H9 (cell line): ENCODE measurements around the gene PAK5. TPM values are rescaled to one million over a fixed set of nuclear protein-coding genes. Genes with fewer than 3 reads are reported as not detected.

Experiments used
- DNase-seq: peaks from one replicate; pipeline ENCODE4 v3.0.0-alpha.2; 2017
- H2AFZ ChIP-seq: one replicate; pipeline ENCODE4 v1.6.1; 2013; ENCODE audit warnings: mild to moderate bottlenecking, low read length, control low read depth, moderate library complexity
- H2AK5ac ChIP-seq: 2 replicates; pipeline ENCODE4 v1.6.1; 2013; ENCODE audit warnings: low read length, control low read depth, mixed read lengths; ENCODE audit not compliant: insufficient read length
- H2BK120ac ChIP-seq: one replicate; pipeline ENCODE4 v1.6.1; 2013; ENCODE audit warnings: low read depth, mild to moderate bottlenecking, low read length, control low read depth, inconsistent platforms; ENCODE audit not compliant: poor library complexity, severe bottlenecking
- H2BK12ac ChIP-seq: 2 replicates; pipeline ENCODE4 v1.6.1; 2013; ENCODE audit warnings: low read length, control low read depth, mixed read lengths, low read depth; ENCODE audit not compliant: insufficient read length
- H2BK15ac ChIP-seq: 2 replicates; pipeline ENCODE4 v1.6.1; 2013; ENCODE audit warnings: low read depth, low read length, control low read depth
- H2BK20ac ChIP-seq: one replicate; pipeline ENCODE4 v1.6.1; 2013; ENCODE audit warnings: low read depth, mild to moderate bottlenecking, low read length, control low read depth, inconsistent platforms; ENCODE audit not compliant: poor library complexity, severe bottlenecking
- H2BK5ac ChIP-seq: 2 replicates; pipeline ENCODE4 v1.6.1; 2013; ENCODE audit warnings: low read length, control low read depth, mixed read lengths; ENCODE audit not compliant: insufficient read length
- H3K14ac ChIP-seq: 2 replicates; pipeline ENCODE4 v1.6.1; 2013; ENCODE audit warnings: low read length, control low read depth; ENCODE audit not compliant: insufficient read depth
- H3K18ac ChIP-seq: 2 replicates; pipeline ENCODE4 v1.6.1; 2013; ENCODE audit warnings: low read depth, mild to moderate bottlenecking, mixed read lengths, low read length, control low read depth; ENCODE audit not compliant: insufficient read length
- H3K23ac ChIP-seq: 2 replicates; pipeline ENCODE4 v1.6.1; 2013; ENCODE audit warnings: low read length, control low read depth, mixed read lengths, low read depth; ENCODE audit not compliant: insufficient read length
- H3K23me2 ChIP-seq: 2 replicates; pipeline ENCODE4 v1.6.1; 2013; ENCODE audit warnings: low read depth, mild to moderate bottlenecking, mixed read lengths, low read length, control low read depth; ENCODE audit not compliant: insufficient read length, poor library complexity, severe bottlenecking
- H3K27ac ChIP-seq: 2 replicates; pipeline ENCODE4 v1.5.1; 2013; ENCODE audit warnings: low read length, control low read depth, mixed read lengths, low read depth; ENCODE audit not compliant: insufficient read length
- H3K27me3 ChIP-seq: 2 replicates; pipeline ENCODE4 v1.6.1; 2013; ENCODE audit warnings: low read length, control low read depth, inconsistent platforms; ENCODE audit not compliant: insufficient read depth
- H3K4ac ChIP-seq: 2 replicates; pipeline ENCODE4 v1.6.1; 2013; ENCODE audit warnings: low read depth, mild to moderate bottlenecking, control low read depth, inconsistent platforms, low read length, moderate library complexity
- H3K4me1 ChIP-seq: 2 replicates; pipeline ENCODE4 v1.6.1; 2013; ENCODE audit warnings: low read length, control low read depth, inconsistent platforms; ENCODE audit not compliant: insufficient read depth
- H3K4me2 ChIP-seq: 2 replicates; pipeline ENCODE4 v1.6.1; 2013; ENCODE audit warnings: low read length, control low read depth, mixed read lengths; ENCODE audit not compliant: insufficient read length, insufficient read depth
- H3K56ac ChIP-seq: 2 replicates; pipeline ENCODE4 v1.6.1; 2013; ENCODE audit warnings: low read depth, mild to moderate bottlenecking, mixed read lengths, low read length, control low read depth; ENCODE audit not compliant: insufficient read length
- H3K79me1 ChIP-seq: 2 replicates; pipeline ENCODE4 v1.6.1; 2013; ENCODE audit warnings: low read depth, mild to moderate bottlenecking, moderate library complexity, low read length, control low read depth, inconsistent platforms; ENCODE audit not compliant: insufficient read depth, poor library complexity, severe bottlenecking
- H3K79me2 ChIP-seq: 2 replicates; pipeline ENCODE4 v1.6.1; 2013; ENCODE audit warnings: low read length, control low read depth, inconsistent platforms; ENCODE audit not compliant: insufficient read depth
- H3K9ac ChIP-seq: 2 replicates; pipeline ENCODE4 v1.6.1; 2013; ENCODE audit warnings: low read length, control low read depth, mixed read lengths; ENCODE audit not compliant: insufficient read length; ENCODE audit errors: extremely low read depth
- H3K9me3 ChIP-seq: one replicate; pipeline ENCODE4 v1.6.1; 2013; ENCODE audit warnings: low read depth, low read length, inconsistent platforms; ENCODE audit not compliant: control insufficient read depth
- H3T11ph ChIP-seq: one replicate; pipeline ENCODE4 v1.6.1; 2013; ENCODE audit warnings: mild to moderate bottlenecking, low read length, control low read depth, inconsistent platforms
- H4K20me1 ChIP-seq: one replicate; pipeline ENCODE4 v1.6.1; 2013; ENCODE audit not compliant: control insufficient read depth, insufficient read length, insufficient read depth
- H4K5ac ChIP-seq: 2 replicates; pipeline ENCODE4 v1.6.1; 2013; ENCODE audit warnings: low read depth, mild to moderate bottlenecking, mixed read lengths, low read length, control low read depth; ENCODE audit not compliant: insufficient read length
- H4K8ac ChIP-seq: replicated peaks from 2 replicates; pipeline ENCODE4 v1.6.1; 2013; ENCODE audit warnings: low read length, control low read depth, mixed read lengths, low read depth; ENCODE audit not compliant: insufficient read length
- H4K91ac ChIP-seq: 2 replicates; pipeline ENCODE4 v1.6.1; 2013; ENCODE audit warnings: low read depth, mild to moderate bottlenecking, moderate library complexity, mixed read lengths, low read length, control low read depth; ENCODE audit not compliant: insufficient read length
- H3K27ac Mint-ChIP-seq, 3 experiments: 2 replicates in 2 of 3; 3 replicates in 1 of 3; pipeline ENCODE4 v1.8.0; 2020 to 2021; ENCODE audit warnings: mixed read lengths in 3 of 3, mild to moderate bottlenecking in 1 of 3, moderate library complexity in 1 of 3
- H3K27me3 Mint-ChIP-seq: 2 replicates; pipeline ENCODE4 v1.8.0; 2021; ENCODE audit warnings: low read depth, mild to moderate bottlenecking, moderate library complexity, mixed read lengths
- H3K36me3 Mint-ChIP-seq, 3 experiments: 2 replicates in 2 of 3; 3 replicates in 1 of 3; pipeline ENCODE4 v1.8.0; 2020 to 2021; ENCODE audit warnings: low read depth in 3 of 3, mixed read lengths in 3 of 3; ENCODE audit not compliant: insufficient read depth in 1 of 3
- H3K4me1 Mint-ChIP-seq, 2 experiments: 2 replicates each; pipeline ENCODE4 v1.8.0; 2020; ENCODE audit warnings: mixed read lengths in 2 of 2
- H3K4me3 Mint-ChIP-seq, 2 experiments: 2 replicates in 1 of 2; 3 replicates in 1 of 2; pipeline ENCODE4 v1.8.0; 2020 to 2021; ENCODE audit warnings: mild to moderate bottlenecking in 2 of 2, mixed read lengths in 2 of 2, moderate library complexity in 1 of 2
- H3K9me3 Mint-ChIP-seq, 2 experiments: 2 replicates in 1 of 2; 3 replicates in 1 of 2; pipeline ENCODE4 v1.8.0; 2020; ENCODE audit warnings: mild to moderate bottlenecking in 2 of 2, mixed read lengths in 2 of 2, moderate library complexity in 1 of 2
- CTCF ChIP-seq: fragments of 200-600 bp; sonication (generic); conservative IDR thresholded peaks from 3 replicates; pipeline ENCODE4 v1.8.0; 2021; ENCODE audit warnings: antibody characterized with exemption, mild to moderate bottlenecking
- total RNA-seq: library from RNA; stranded (reverse); gene quantifications from 2 replicates; pipeline ENCODE4 v1.2.1, GENCODE V29; 2021

PAK5 gene
- total RNA-seq, 1 experiment from 2014 or later, result 0.20 TPM

GRCh38 chr20:9583151-9583550 is 255.7 kb downstream of the PAK5 start:
- Mint-ChIP-seq H3K27me3 (peaks cover 6% of the 10 kb centered on the region), H3K36me3 (no peaks in the 10 kb centered on the region), H3K4me1 (peaks cover 0 to 3% of the 10 kb centered on the region in 2 experiments; a peak in 2 of 4 replicates), H3K9me3 (no peaks in the 10 kb centered on the region), H3K27ac (no peak overlapping the region), H3K4me3 (no peak overlapping the region)
- H2BK5ac ChIP-seq, result no peak overlapping the region
- no peak overlapping the region for H3K9ac ChIP-seq
- H3K18ac ChIP-seq, result no peak overlapping the region
- TF ChIP-seq CTCF, result no peak
- no peaks in the 10 kb centered on the region for H3K4me1 ChIP-seq
- no peak overlapping the region for H4K91ac ChIP-seq
- no peaks in the 10 kb centered on the region for H3K79me1 ChIP-seq
- H2BK120ac ChIP-seq, result no peak overlapping the region
- no peak overlapping the region for H3K14ac ChIP-seq
- no peak overlapping the region for H3K4me2 ChIP-seq
- H3K4ac ChIP-seq, result no peak overlapping the region
- H2BK15ac ChIP-seq, result no peak overlapping the region
- H4K20me1 ChIP-seq, result no peaks in the 10 kb centered on the region
- DNase-seq, result no peak
- H3K27ac ChIP-seq, result no peak overlapping the region
- no peak overlapping the region for H4K5ac ChIP-seq
- H3K9me3 ChIP-seq, result no peaks in the 10 kb centered on the region
- H3T11ph ChIP-seq, result no peak overlapping the region
- H3K23ac ChIP-seq, result no peak overlapping the region
- H2AFZ ChIP-seq, result no peak overlapping the region
- H3K79me2 ChIP-seq, result no peaks in the 10 kb centered on the region
- H3K56ac ChIP-seq, result no peak overlapping the region
- H4K8ac ChIP-seq, result no peak overlapping the region
- H2BK12ac ChIP-seq, result no peak overlapping the region
- no peaks in the 10 kb centered on the region for H3K23me2 ChIP-seq
- H2BK20ac ChIP-seq, result no peak overlapping the region
- H2AK5ac ChIP-seq, result no peak overlapping the region
- no peaks in the 10 kb centered on the region; the same call in 1 of the 2 replicates for H3K27me3 ChIP-seq
